ENCODE results near the gene CA14.
"Not testable (repeated sequence)": the region's sequence is repeated elsewhere in the genome, so short reads cannot be mapped to it uniquely, and the experiment has no call there.

CA14 gene

DNA sequence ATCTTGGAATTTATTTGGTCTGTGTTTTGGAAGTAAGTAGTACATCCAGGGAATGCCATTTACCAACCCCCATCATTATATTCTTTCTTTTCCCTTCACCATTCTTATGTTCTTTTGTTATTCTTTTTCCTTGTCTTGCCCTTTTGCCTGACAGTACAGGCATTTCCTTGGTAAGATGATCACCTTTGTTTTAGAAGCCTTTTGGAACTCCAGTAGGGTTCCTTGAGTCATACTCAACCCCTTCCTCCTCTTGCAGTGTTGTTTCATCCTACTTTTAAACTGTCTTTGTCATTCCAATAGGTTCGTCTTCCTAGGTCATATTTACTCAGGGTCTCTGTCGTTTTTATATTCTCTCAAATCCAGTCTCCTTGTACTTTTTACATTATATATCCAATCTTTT lies 45.3 kb downstream of the CA14 start:
- H3K27me3 ChIP-seq (ENCODE audit: insufficient read depth, poor library complexity, severe bottlenecking): no peaks in the 10 kb centered on the region
- no peak overlapping the region for H3K4me3 ChIP-seq (replicated peaks; ENCODE audit: insufficient read depth, low read length)
- DNase-seq (ENCODE audit: low read depth in 1 of 2, low spot score in 1 of 2): no peak
- no peak overlapping the region for H3K27ac ChIP-seq (replicated peaks)
- TF ChIP-seq, protein P1, sequence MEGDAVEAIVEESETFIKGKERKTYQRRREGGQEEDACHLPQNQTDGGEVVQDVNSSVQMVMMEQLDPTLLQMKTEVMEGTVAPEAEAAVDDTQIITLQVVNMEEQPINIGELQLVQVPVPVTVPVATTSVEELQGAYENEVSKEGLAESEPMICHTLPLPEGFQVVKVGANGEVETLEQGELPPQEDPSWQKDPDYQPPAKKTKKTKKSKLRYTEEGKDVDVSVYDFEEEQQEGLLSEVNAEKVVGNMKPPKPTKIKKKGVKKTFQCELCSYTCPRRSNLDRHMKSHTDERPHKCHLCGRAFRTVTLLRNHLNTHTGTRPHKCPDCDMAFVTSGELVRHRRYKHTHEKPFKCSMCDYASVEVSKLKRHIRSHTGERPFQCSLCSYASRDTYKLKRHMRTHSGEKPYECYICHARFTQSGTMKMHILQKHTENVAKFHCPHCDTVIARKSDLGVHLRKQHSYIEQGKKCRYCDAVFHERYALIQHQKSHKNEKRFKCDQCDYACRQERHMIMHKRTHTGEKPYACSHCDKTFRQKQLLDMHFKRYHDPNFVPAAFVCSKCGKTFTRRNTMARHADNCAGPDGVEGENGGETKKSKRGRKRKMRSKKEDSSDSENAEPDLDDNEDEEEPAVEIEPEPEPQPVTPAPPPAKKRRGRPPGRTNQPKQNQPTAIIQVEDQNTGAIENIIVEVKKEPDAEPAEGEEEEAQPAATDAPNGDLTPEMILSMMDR (IDR thresholded peaks at IDR 0.05; ENCODE audit: insufficient read depth, low read length): no peak
- TF ChIP-seq POLR2AphosphoS5 (IDR thresholded peaks at IDR 0.05; ENCODE audit: low read depth) (no peak), SPI1 (IDR thresholded peaks at IDR 0.05; ENCODE audit: borderline replicate concordance, low read depth) (no peak)

GRCh38 chr1:150308585-150308984 lies 51.0 kb downstream of the CA14 start:
- not testable (repeated sequence) for DNase-seq (ENCODE audit: low read depth in 1 of 2, low spot score in 1 of 2); H3K4me3 ChIP-seq (replicated peaks; ENCODE audit: insufficient read depth, low read length); H3K27me3 ChIP-seq (ENCODE audit: insufficient read depth, poor library complexity, severe bottlenecking); H3K27ac ChIP-seq (replicated peaks)

- TF ChIP-seq POLR2AphosphoS5 (IDR thresholded peaks at IDR 0.05; ENCODE audit: low read depth) (no peak), GABPA (IDR thresholded peaks at IDR 0.05; ENCODE audit: low read depth) (no peak), SPI1 (IDR thresholded peaks at IDR 0.05; ENCODE audit: borderline replicate concordance, low read depth) (no peak)
- TF ChIP-seq, protein P1 (IDR thresholded peaks at IDR 0.05; ENCODE audit: insufficient read depth, low read length): no peak
- TF ChIP-seq, protein P2, sequence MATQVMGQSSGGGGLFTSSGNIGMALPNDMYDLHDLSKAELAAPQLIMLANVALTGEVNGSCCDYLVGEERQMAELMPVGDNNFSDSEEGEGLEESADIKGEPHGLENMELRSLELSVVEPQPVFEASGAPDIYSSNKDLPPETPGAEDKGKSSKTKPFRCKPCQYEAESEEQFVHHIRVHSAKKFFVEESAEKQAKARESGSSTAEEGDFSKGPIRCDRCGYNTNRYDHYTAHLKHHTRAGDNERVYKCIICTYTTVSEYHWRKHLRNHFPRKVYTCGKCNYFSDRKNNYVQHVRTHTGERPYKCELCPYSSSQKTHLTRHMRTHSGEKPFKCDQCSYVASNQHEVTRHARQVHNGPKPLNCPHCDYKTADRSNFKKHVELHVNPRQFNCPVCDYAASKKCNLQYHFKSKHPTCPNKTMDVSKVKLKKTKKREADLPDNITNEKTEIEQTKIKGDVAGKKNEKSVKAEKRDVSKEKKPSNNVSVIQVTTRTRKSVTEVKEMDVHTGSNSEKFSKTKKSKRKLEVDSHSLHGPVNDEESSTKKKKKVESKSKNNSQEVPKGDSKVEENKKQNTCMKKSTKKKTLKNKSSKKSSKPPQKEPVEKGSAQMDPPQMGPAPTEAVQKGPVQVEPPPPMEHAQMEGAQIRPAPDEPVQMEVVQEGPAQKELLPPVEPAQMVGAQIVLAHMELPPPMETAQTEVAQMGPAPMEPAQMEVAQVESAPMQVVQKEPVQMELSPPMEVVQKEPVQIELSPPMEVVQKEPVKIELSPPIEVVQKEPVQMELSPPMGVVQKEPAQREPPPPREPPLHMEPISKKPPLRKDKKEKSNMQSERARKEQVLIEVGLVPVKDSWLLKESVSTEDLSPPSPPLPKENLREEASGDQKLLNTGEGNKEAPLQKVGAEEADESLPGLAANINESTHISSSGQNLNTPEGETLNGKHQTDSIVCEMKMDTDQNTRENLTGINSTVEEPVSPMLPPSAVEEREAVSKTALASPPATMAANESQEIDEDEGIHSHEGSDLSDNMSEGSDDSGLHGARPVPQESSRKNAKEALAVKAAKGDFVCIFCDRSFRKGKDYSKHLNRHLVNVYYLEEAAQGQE (IDR thresholded peaks at IDR 0.05; ENCODE audit: insufficient replicate concordance, low read depth): no peak
- Histone ChIP-seq H3K4me3 (replicated peaks; ENCODE audit: insufficient read depth, low read length) (no peak overlapping the region), H3K27me3 (ENCODE audit: insufficient read depth, poor library complexity, severe bottlenecking) (no peaks in the 10 kb centered on the region), H3K27ac (replicated peaks) (no peak overlapping the region)
- no peak for DNase-seq (ENCODE audit: low read depth in 1 of 2, low spot score in 1 of 2)
These were observed 52.4 kb downstream of the CA14 start for GRCh38 chr1:150309758-150310508.

- Histone ChIP-seq H3K4me3 (replicated peaks; ENCODE audit: insufficient read depth, low read length) (no peak overlapping the region), H3K27ac (replicated peaks) (no peak overlapping the region), H3K27me3 (ENCODE audit: insufficient read depth, poor library complexity, severe bottlenecking) (no peaks in the 10 kb centered on the region)
- TF ChIP-seq GABPA (IDR thresholded peaks at IDR 0.05; ENCODE audit: low read depth): no peak
- no peak for TF ChIP-seq POLR2AphosphoS5 (IDR thresholded peaks at IDR 0.05; ENCODE audit: low read depth)
- TF ChIP-seq, protein P1 (IDR thresholded peaks at IDR 0.05; ENCODE audit: insufficient read depth, low read length): no peak
- TF ChIP-seq, protein P2 (IDR thresholded peaks at IDR 0.05; ENCODE audit: insufficient replicate concordance, low read depth): no peak
- no peak for TF ChIP-seq SPI1 (IDR thresholded peaks at IDR 0.05; ENCODE audit: borderline replicate concordance, low read depth)
- no peak for DNase-seq (ENCODE audit: low read depth in 1 of 2, low spot score in 1 of 2)
These were observed 54.2 kb downstream of the CA14 start for GRCh38 chr1:150311762-150312161.

Data from HL-60 (cell line).